Measurements from ENCODE around the gene PRTFDC1.

The PRTFDC1 gene

DNA sequence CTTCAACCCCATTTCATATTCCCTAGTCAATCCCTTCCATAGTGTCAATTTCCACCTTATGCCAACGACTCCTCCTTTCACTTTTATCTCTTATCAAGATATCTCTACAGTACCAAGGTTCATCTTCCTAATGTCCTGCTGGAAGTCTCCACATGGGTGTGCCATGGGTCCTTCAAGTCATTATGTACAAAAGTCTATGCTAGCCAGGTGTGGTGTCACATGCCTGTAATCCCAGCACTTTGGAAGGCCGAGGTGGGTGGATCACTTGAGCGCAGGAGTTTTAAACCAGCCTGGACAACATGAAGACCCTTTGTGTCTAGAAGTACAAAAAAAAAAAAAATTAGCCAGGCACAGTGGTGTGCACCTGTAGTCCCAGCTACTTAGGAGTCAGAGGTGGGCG is 47.6 kb downstream of the PRTFDC1 start:
- no peak for DNase-seq
- Histone ChIP-seq H3F3A (ENCODE audit: insufficient read depth, low read length) (peaks cover 25% of the 10 kb centered on the region), H3K27ac (ENCODE audit: low read length) (no peak overlapping the region), H3K4me1 (ENCODE audit: low read length) (peaks cover 23% of the 10 kb centered on the region), H3K9me3 (replicated peaks; ENCODE audit: insufficient read depth, low read length) (no peaks in the 10 kb centered on the region), H3K36me3 (replicated peaks; ENCODE audit: insufficient read depth, low read length) (no peaks in the 10 kb centered on the region), H3K9ac (ENCODE audit: low read length) (no peak overlapping the region), H4K20me1 (ENCODE audit: insufficient read depth, low read length) (no peaks in the 10 kb centered on the region), H3K27me3 (replicated peaks; ENCODE audit: insufficient read depth, low read length) (no peaks in the 10 kb centered on the region), H3K9me2 (replicated peaks; ENCODE audit: insufficient read depth, low read length) (no peaks in the 10 kb centered on the region), H3K4me3 (ENCODE audit: low read length) (no peak overlapping the region), H3K4me2 (ENCODE audit: low read depth, low read length) (no peak overlapping the region), H2AFZ (ENCODE audit: low read length) (no peak overlapping the region), H3K79me2 (ENCODE audit: low read length) (no peaks in the 10 kb centered on the region)
- no peak for TF ChIP-seq EZH2phosphoT487 (IDR thresholded peaks at IDR 0.05; ENCODE audit: low read length)
- TF ChIP-seq EZH2 (optimal IDR thresholded peaks at IDR 0.05; ENCODE audit: low read depth, low read length) = no peak
- TF ChIP-seq CTCF (IDR thresholded peaks at IDR 0.05; ENCODE audit: low read length) = no peak

GRCh38 chr10:24902400-24902728 is 50.0 kb downstream of the PRTFDC1 start:
- no peaks in the 10 kb centered on the region for H3K9me3 ChIP-seq (replicated peaks; ENCODE audit: insufficient read depth, low read length)
- no peaks in the 10 kb centered on the region for H3K9me2 ChIP-seq (replicated peaks; ENCODE audit: insufficient read depth, low read length)
- peaks cover 28% of the 10 kb centered on the region for H3K4me1 ChIP-seq (ENCODE audit: low read length)
- H4K20me1 ChIP-seq (ENCODE audit: insufficient read depth, low read length) = no peaks in the 10 kb centered on the region
- H3K27ac ChIP-seq (ENCODE audit: low read length) = peak overlapping the region; percentile 83; the same call in 1 of the 2 replicates
- no peaks in the 10 kb centered on the region for H3K79me2 ChIP-seq (ENCODE audit: low read length)
- H3K4me2 ChIP-seq (ENCODE audit: low read depth, low read length) = peak overlapping the region; percentile 73
- H3K9ac ChIP-seq (ENCODE audit: low read length) = no peak overlapping the region
- no peak overlapping the region for H3K4me3 ChIP-seq (ENCODE audit: low read length)
- no peaks in the 10 kb centered on the region for H3K36me3 ChIP-seq (replicated peaks; ENCODE audit: insufficient read depth, low read length)
- H3F3A ChIP-seq (ENCODE audit: insufficient read depth, low read length) = peaks cover 25% of the 10 kb centered on the region
- no peak overlapping the region for H2AFZ ChIP-seq (ENCODE audit: low read length)
- no peak for TF ChIP-seq CTCF (IDR thresholded peaks at IDR 0.05; ENCODE audit: low read length)
- no peak for TF ChIP-seq EZH2phosphoT487 (IDR thresholded peaks at IDR 0.05; ENCODE audit: low read length)
- no peak for TF ChIP-seq EZH2 (optimal IDR thresholded peaks at IDR 0.05; ENCODE audit: low read depth, low read length)
- no peak for DNase-seq
- H3K27me3 ChIP-seq (replicated peaks; ENCODE audit: insufficient read depth, low read length) = no peaks in the 10 kb centered on the region

DNA sequence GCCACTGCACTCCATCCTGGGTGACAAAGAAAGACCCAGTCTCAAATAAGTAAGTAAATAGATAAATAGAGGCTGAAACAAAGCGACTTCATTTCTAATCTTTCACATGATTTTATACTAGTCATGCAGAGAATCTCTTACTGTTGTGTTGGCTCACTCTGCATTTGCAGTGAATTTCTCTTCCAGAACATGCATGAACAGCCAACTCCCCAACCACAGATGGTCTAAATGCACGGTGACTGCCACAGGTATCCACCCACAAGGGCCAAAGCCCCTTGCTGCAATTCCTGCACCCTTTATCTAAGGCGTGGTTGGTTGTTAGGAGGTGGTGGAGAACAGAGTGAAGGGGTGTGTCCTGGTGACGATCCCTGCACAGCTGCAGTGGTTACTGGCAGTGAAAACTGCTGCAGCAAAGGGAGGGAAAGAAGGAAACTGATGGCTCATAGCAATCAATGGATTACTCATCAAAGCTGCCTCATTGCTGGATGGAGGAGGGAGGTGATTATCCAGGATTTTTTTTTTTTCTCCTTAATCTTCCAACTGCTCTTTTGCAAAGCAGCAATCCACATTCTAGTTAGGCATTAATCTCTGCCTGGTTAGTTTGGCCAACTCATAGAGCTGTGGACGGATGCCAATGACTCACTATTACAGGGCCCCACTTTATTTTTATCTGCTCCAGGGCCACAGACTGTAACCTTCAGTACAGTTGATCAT is 50.6 kb downstream of the PRTFDC1 start:
- peak overlapping the region; percentile 73 for H3K4me2 ChIP-seq (ENCODE audit: low read depth, low read length)
- H3K27me3 ChIP-seq (replicated peaks; ENCODE audit: insufficient read depth, low read length) = no peaks in the 10 kb centered on the region
- H3K9me3 ChIP-seq (replicated peaks; ENCODE audit: insufficient read depth, low read length) = no peaks in the 10 kb centered on the region
- DNase-seq = peak; percentile 13
- H3K79me2 ChIP-seq (ENCODE audit: low read length) = no peaks in the 10 kb centered on the region
- TF ChIP-seq EZH2 (optimal IDR thresholded peaks at IDR 0.05; ENCODE audit: low read depth, low read length) (no peak), CTCF (IDR thresholded peaks at IDR 0.05; ENCODE audit: low read length) (no peak), EZH2phosphoT487 (IDR thresholded peaks at IDR 0.05; ENCODE audit: low read length) (no peak)
- H2AFZ ChIP-seq (ENCODE audit: low read length) = peak overlapping the region; percentile 42
- H3K4me1 ChIP-seq (ENCODE audit: low read length) = peaks cover 28% of the 10 kb centered on the region
- H3K4me3 ChIP-seq (ENCODE audit: low read length) = peak overlapping the region; percentile 34; the same call in 1 of the 2 replicates
- H4K20me1 ChIP-seq (ENCODE audit: insufficient read depth, low read length) = no peaks in the 10 kb centered on the region
- H3K36me3 ChIP-seq (replicated peaks; ENCODE audit: insufficient read depth, low read length) = no peaks in the 10 kb centered on the region
- H3K9ac ChIP-seq (ENCODE audit: low read length) = peak overlapping the region; percentile 34; the same call in 1 of the 2 replicates
- H3K9me2 ChIP-seq (replicated peaks; ENCODE audit: insufficient read depth, low read length) = no peaks in the 10 kb centered on the region
- H3K27ac ChIP-seq (ENCODE audit: low read length) = peak overlapping the region; percentile 83; the same call in 1 of the 2 replicates
- H3F3A ChIP-seq (ENCODE audit: insufficient read depth, low read length) = peaks cover 25% of the 10 kb centered on the region
